Parathyroid adenoma (tissue), 2 donors: ENCODE measurements around the gene RAB3B.
"Not testable (repeated sequence)": the region's sequence is repeated elsewhere in the genome, so short reads cannot be mapped to it uniquely, and the experiment has no call there.

Source experiments
- H2AFZ ChIP-seq: fragments of 300-600 bp; sonication (generic); one replicate; pipeline ENCODE4 v1.7.0; 2017; ENCODE audit warnings: antibody characterized with exemption, mild to moderate bottlenecking
- H3K27ac ChIP-seq: fragments of 300-600 bp; sonication (generic); one replicate; pipeline ENCODE4 v1.7.0; 2017
- H3K27me3 ChIP-seq: fragments of 300-600 bp; sonication (generic); one replicate; pipeline ENCODE4 v1.7.0; 2017; ENCODE audit warnings: low read length; ENCODE audit not compliant: control insufficient read depth, insufficient read depth
- H3K36me3 ChIP-seq: fragments of 300-600 bp; sonication (generic); one replicate; pipeline ENCODE4 v1.7.0; 2017; ENCODE audit warnings: low read length; ENCODE audit not compliant: control insufficient read depth, insufficient read depth
- H3K4me1 ChIP-seq: fragments of 300-600 bp; sonication (generic); one replicate; pipeline ENCODE4 v1.7.0; 2017; ENCODE audit warnings: control low read depth
- H3K4me2 ChIP-seq: fragments of 300-600 bp; sonication (generic); one replicate; pipeline ENCODE4 v1.7.0; 2017; ENCODE audit warnings: low read length
- H3K4me3 ChIP-seq: fragments of 300-600 bp; sonication (generic); one replicate; pipeline ENCODE4 v1.7.0; 2017; ENCODE audit warnings: low read depth, low read length
- H3K79me2 ChIP-seq: fragments of 300-600 bp; sonication (generic); one replicate; pipeline ENCODE4 v1.7.0; 2017; ENCODE audit warnings: control low read depth
- H3K9ac ChIP-seq: fragments of 300-600 bp; sonication (generic); one replicate; pipeline ENCODE4 v1.7.0; 2017; ENCODE audit warnings: mild to moderate bottlenecking
- H3K9me3 ChIP-seq: fragments of 300-600 bp; sonication (generic); one replicate; pipeline ENCODE4 v1.7.0; 2017; ENCODE audit warnings: low read length; ENCODE audit not compliant: control insufficient read depth
- TF ChIP-seq, protein P1 (sequence below): fragments of 300-600 bp; sonication (generic); IDR thresholded peaks from one replicate; pipeline ENCODE4 v1.7.0; 2017; ENCODE audit warnings: antibody characterized with exemption, mild to moderate bottlenecking
- donor health status: primary hyperparathyroidism.

Gene RAB3B

DNA sequence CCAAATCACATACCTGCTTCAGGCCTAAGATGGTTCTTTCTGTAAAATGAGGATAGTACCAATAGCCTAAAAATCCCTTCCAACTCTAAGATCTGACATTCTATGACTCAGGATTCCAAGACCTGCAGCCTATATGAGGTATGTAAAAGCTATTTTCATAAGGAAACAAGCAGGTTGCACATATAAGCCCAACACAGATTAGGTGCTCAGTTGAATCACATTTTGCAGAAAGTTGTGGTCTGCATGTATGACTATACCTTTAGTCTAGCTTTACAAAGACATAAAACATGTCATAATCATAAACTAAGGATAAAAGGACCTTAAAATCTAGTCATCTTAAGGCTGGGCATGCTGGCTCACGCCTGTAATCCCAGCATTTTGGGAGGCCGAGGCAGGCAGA lies 35.8 kb upstream of the RAB3B start:
- H3K4me2 ChIP-seq, result no peak overlapping the region
- H3K79me2 ChIP-seq, result no peaks in the 10 kb centered on the region
- TF ChIP-seq, protein P1, sequence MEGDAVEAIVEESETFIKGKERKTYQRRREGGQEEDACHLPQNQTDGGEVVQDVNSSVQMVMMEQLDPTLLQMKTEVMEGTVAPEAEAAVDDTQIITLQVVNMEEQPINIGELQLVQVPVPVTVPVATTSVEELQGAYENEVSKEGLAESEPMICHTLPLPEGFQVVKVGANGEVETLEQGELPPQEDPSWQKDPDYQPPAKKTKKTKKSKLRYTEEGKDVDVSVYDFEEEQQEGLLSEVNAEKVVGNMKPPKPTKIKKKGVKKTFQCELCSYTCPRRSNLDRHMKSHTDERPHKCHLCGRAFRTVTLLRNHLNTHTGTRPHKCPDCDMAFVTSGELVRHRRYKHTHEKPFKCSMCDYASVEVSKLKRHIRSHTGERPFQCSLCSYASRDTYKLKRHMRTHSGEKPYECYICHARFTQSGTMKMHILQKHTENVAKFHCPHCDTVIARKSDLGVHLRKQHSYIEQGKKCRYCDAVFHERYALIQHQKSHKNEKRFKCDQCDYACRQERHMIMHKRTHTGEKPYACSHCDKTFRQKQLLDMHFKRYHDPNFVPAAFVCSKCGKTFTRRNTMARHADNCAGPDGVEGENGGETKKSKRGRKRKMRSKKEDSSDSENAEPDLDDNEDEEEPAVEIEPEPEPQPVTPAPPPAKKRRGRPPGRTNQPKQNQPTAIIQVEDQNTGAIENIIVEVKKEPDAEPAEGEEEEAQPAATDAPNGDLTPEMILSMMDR, result no peak
- no peaks in the 10 kb centered on the region for H3K9me3 ChIP-seq
- H3K4me1 ChIP-seq, result no peaks in the 10 kb centered on the region
- no peak overlapping the region for H2AFZ ChIP-seq
- no peaks in the 10 kb centered on the region for H3K27me3 ChIP-seq
- H3K9ac ChIP-seq, result no peak overlapping the region
- H3K4me3 ChIP-seq, result no peak overlapping the region
- no peak overlapping the region for H3K27ac ChIP-seq
- no peaks in the 10 kb centered on the region for H3K36me3 ChIP-seq

GRCh38 chr1:52022133-52022532 lies 31.6 kb upstream of the RAB3B start:
- H3K4me3 ChIP-seq, result no peak overlapping the region
- H3K9me3 ChIP-seq, result no peaks in the 10 kb centered on the region
- no peak overlapping the region for H3K4me2 ChIP-seq
- no peaks in the 10 kb centered on the region for H3K4me1 ChIP-seq
- no peaks in the 10 kb centered on the region for H3K79me2 ChIP-seq
- H2AFZ ChIP-seq, result no peak overlapping the region
- no peak overlapping the region for H3K27ac ChIP-seq
- no peaks in the 10 kb centered on the region for H3K27me3 ChIP-seq
- H3K36me3 ChIP-seq, result no peaks in the 10 kb centered on the region
- H3K9ac ChIP-seq, result no peak overlapping the region
- TF ChIP-seq, protein P1, result no peak

DNA sequence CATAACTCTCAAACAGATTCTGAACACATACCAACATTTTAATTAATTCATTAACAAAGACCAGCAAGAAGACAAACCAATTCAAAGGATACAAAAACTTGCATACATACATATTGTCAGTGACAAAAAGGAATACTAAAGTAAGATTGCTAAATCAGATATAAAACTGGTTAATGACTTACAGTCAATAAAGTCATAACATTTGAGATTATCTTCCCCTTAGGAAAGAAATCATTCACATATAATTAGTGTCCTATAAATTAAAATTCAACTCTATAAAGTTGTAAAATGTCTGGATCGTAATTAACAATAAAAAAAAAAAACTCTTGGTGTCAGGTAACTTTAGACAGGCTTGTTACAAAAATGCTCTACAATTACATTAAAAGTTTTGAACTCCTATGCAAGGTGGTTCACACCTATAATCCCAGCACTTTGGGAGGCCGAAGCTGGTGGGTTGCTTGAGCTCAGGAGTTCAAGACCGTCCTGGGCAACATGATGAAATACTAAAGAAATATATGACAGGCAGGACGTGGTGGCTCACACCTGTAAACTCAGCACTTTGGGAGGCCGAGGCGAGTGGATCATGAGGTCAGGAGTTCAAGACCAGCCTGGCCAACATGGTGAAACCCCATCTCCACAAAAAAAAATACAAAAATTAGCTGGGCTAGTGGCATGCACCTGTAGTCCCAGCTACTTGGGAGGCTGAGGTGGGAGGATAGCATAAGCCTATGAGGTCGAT lies 17.7 kb upstream of the RAB3B start:
- H3K9ac ChIP-seq, result no peak overlapping the region
- no peaks in the 10 kb centered on the region for H3K9me3 ChIP-seq
- TF ChIP-seq, protein P1, result no peak
- no peaks in the 10 kb centered on the region for H3K4me1 ChIP-seq
- no peak overlapping the region for H3K4me3 ChIP-seq
- no peaks in the 10 kb centered on the region for H3K79me2 ChIP-seq
- H3K27me3 ChIP-seq, result no peaks in the 10 kb centered on the region
- H3K4me2 ChIP-seq, result no peak overlapping the region
- no peak overlapping the region for H3K27ac ChIP-seq
- no peaks in the 10 kb centered on the region for H3K36me3 ChIP-seq
- H2AFZ ChIP-seq, result no peak overlapping the region

DNA sequence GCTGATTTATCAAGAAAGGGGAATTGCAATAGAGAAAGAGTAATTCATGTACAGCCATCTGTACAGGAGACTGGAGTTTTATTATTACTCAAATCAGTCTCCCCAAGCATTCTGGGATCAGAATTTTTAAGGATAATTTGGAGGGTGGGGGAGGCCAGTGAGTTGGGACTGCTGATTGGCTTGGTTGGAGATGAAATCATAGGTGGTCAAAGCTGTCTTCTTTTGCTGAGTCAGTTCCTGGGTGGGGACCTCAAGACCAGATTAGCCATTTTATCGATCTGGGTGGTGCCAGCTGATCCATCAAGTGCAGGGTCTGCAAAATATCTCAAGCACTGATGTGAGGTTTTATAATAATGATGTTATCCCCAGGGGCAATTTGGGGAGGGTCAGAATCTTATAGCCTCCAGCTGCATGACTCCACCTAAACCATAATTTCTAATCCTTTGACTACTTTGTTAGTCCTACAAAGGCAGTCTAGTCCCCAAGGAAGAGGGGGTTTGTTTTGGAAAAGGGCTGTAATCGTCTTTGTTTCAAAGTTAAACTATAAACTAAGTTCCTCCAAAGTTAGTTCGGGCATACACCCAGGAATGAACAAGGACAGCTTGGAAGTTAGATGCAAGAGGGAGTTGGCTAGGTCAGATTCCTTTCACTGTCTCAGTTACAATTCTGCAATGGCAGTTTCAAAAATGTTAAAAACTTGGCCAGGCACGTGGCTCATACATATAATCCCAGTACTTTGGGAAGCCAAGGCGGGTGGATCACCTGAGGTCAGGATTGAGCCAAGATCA lies 16.9 kb upstream of the RAB3B start:
- Histone ChIP-seq H3K4me3 (no peak overlapping the region), H3K9me3 (no peaks in the 10 kb centered on the region), H3K4me2 (no peak overlapping the region), H3K36me3 (no peaks in the 10 kb centered on the region), H3K79me2 (no peaks in the 10 kb centered on the region), H3K27me3 (no peaks in the 10 kb centered on the region), H3K9ac (no peak overlapping the region), H2AFZ (no peak overlapping the region), H3K27ac (no peak overlapping the region), H3K4me1 (no peaks in the 10 kb centered on the region)
- TF ChIP-seq, protein P1, result no peak

- not testable (repeated sequence) for H3K27ac ChIP-seq, H3K79me2 ChIP-seq, H3K36me3 ChIP-seq, H3K4me2 ChIP-seq, H2AFZ ChIP-seq, H3K9me3 ChIP-seq, H3K9ac ChIP-seq, H3K4me1 ChIP-seq, H3K27me3 ChIP-seq, H3K4me3 ChIP-seq
These were observed 15.6 kb upstream of the RAB3B start for GRCh38 chr1:52006081-52006553.

- not testable (repeated sequence) for H3K4me3 ChIP-seq, H3K27me3 ChIP-seq, H3K9me3 ChIP-seq, H3K4me1 ChIP-seq, H3K79me2 ChIP-seq, H2AFZ ChIP-seq, H3K36me3 ChIP-seq, H3K27ac ChIP-seq, H3K9ac ChIP-seq, H3K4me2 ChIP-seq
These were observed 15.0 kb upstream of the RAB3B start for GRCh38 chr1:52005548-52005947.
